Esophagus muscularis mucosa (tissue), 4 donors: ENCODE data around the gene ARID5B. TPM values are rescaled to one million over a fixed set of nuclear protein-coding genes. Genes with fewer than 3 reads are reported as not detected.

Experiments
- DNase-seq: peaks from one replicate; pipeline ENCODE4 v3.0.0-alpha.2; 2017; ENCODE audit errors: extremely low spot score
- H3K27ac ChIP-seq, 4 donors: fragments of 200-600 bp; sonication (generic); replicated peaks in 1 of 4; 1 replicate in 3 of 4; 2 replicates in 1 of 4; pipeline ENCODE4 v1.5.1; 2016 to 2019; ENCODE audit warnings: mild to moderate bottlenecking in 1 of 4
- H3K27me3 ChIP-seq, 4 donors: fragments of 200-600 bp; sonication (generic); one replicate each; pipeline versions ENCODE4 v1.5.1 to v1.6.0; 2016 to 2019
- H3K36me3 ChIP-seq, 4 donors: fragments of 200-600 bp; sonication (generic); one replicate each; pipeline ENCODE4 v1.5.1; 2016 to 2019
- H3K4me1 ChIP-seq, 4 donors: fragments of 200-600 bp; sonication (generic); one replicate each; pipeline ENCODE4 v1.5.1; 2016 to 2019
- H3K4me3 ChIP-seq, 4 donors: fragments of 200-600 bp; sonication (generic); 1 replicate in 2 of 4; 2 replicates in 2 of 4; pipeline ENCODE4 v1.5.1; 2016 to 2019; ENCODE audit warnings: mild to moderate bottlenecking in 4 of 4, moderate library complexity in 1 of 4
- H3K9me3 ChIP-seq, 4 donors: fragments of 200-600 bp; sonication (generic); 1 replicate in 3 of 4; 2 replicates in 1 of 4; pipeline ENCODE4 v1.5.1; 2016 to 2019
- CTCF ChIP-seq, 3 experiments: fragments of 200-600 bp in 2 of 3; fragments of 450-650 bp in 1 of 3; sonication (generic) in 2 of 3; IDR thresholded peaks; one replicate each; pipeline ENCODE4 v1.5.1; 2017 to 2019; ENCODE audit warnings: antibody characterized with exemption in 3 of 3, mild to moderate bottlenecking in 2 of 3, moderate library complexity in 1 of 3
- EP300 ChIP-seq: sonication (generic); formaldehyde crosslinking; IDR thresholded peaks from one replicate; pipeline ENCODE4 v1.6.1; 2017; ENCODE audit warnings: antibody characterized with exemption
- POLR2A ChIP-seq: fragments of 450-650 bp; IDR thresholded peaks from one replicate; pipeline ENCODE4 v1.6.1; 2017; ENCODE audit warnings: antibody characterized with exemption, moderate library complexity, mild to moderate bottlenecking, low read depth
- POLR2AphosphoS5 ChIP-seq, 2 donors: sonication (generic); formaldehyde crosslinking; IDR thresholded peaks; one replicate each; pipeline ENCODE4 v1.6.1; 2017; ENCODE audit warnings: antibody characterized with exemption in 2 of 2
- WGBS: methylation state at CpG from one replicate; pipeline ENCODE4 v1.1.5; 2018; 5-methylcytosine and 5-hydroxymethylcytosine counted together
- intact Hi-C: fragments of 100-400 bp; cut with DNase I; formaldehyde crosslinking; loops from one replicate; pipeline ENCODE4 v1.15.1; 2023
- total RNA-seq, 4 donors: library from RNA; depleted of rRNA; stranded (reverse); fragments of >200 nt; gene quantifications; one replicate each; pipeline versions ENCODE4 v1.1.0 to v1.2.1, GENCODE V29; 2016

Gene ARID5B
- total RNA-seq, 4 donors from 2014 or later = 33.6 to 150 (median 64.9) TPM

- Histone ChIP-seq H3K27me3 (no peaks in the 10 kb centered on the region), H3K36me3 (no peaks in the 10 kb centered on the region), H3K9me3 (no peaks in the 10 kb centered on the region), H3K4me1 (peaks cover 0 to 39% (median 32%) of the 10 kb centered on the region in 4 donors), H3K4me3 (no peak overlapping the region), H3K27ac (no peak overlapping the region)
- 67% methylated on average over 6 of the region's 6 CpGs for WGBS
- intact Hi-C loops = no loop called here
- TF ChIP-seq EP300 = no peak
- no peak for TF ChIP-seq POLR2A
- no peak for TF ChIP-seq CTCF (IDR thresholded peaks at IDR 0.05)
- no peak for TF ChIP-seq POLR2AphosphoS5 (IDR thresholded peaks at IDR 0.05)
- no peak for DNase-seq
Measured at GRCh38 chr10:61923210-61923949, 21.9 kb downstream of the ARID5B start.

GRCh38 chr10:61923950-61924274 is 22.4 kb downstream of the ARID5B start:
- Histone ChIP-seq H3K4me3 (no peak overlapping the region), H3K27ac (no peak overlapping the region), H3K27me3 (no peaks in the 10 kb centered on the region), H3K4me1 (peaks cover 0 to 39% (median 32%) of the 10 kb centered on the region in 4 donors), H3K9me3 (no peaks in the 10 kb centered on the region), H3K36me3 (no peaks in the 10 kb centered on the region)
- intact Hi-C loops = no loop called here
- 90% methylated on average over 2 of the region's 2 CpGs for WGBS
- no peak for DNase-seq
- TF ChIP-seq POLR2AphosphoS5 (IDR thresholded peaks at IDR 0.05) (no peak), POLR2A (no peak), EP300 (no peak), CTCF (IDR thresholded peaks at IDR 0.05) (no peak)

GRCh38 chr10:61929555-61929954 is 28.1 kb downstream of the ARID5B start:
- Histone ChIP-seq H3K27ac (no peak overlapping the region), H3K4me3 (no peak overlapping the region), H3K9me3 (no peaks in the 10 kb centered on the region), H3K4me1 (peaks cover 0 to 17% (median 11%) of the 10 kb centered on the region in 4 donors), H3K27me3 (no peaks in the 10 kb centered on the region), H3K36me3 (no peaks in the 10 kb centered on the region)
- TF ChIP-seq CTCF (IDR thresholded peaks at IDR 0.05) (no peak), EP300 (no peak), POLR2A (no peak), POLR2AphosphoS5 (IDR thresholded peaks at IDR 0.05) (no peak)
- intact Hi-C loops = no loop called here
- no peak for DNase-seq
- WGBS = 85% methylated on average over 4 of the region's 4 CpGs

- 94% methylated on average over 6 of the region's 6 CpGs for WGBS
- H3K27ac ChIP-seq = no peak overlapping the region
- no peak overlapping the region for H3K4me3 ChIP-seq
- DNase-seq = no peak
- intact Hi-C loops = no loop called here
- TF ChIP-seq POLR2AphosphoS5 (IDR thresholded peaks at IDR 0.05) = no peak
- TF ChIP-seq POLR2A = no peak
- no peak for TF ChIP-seq CTCF (IDR thresholded peaks at IDR 0.05)
- no peak for TF ChIP-seq EP300
- no peaks in the 10 kb centered on the region for H3K27me3 ChIP-seq
- no peaks in the 10 kb centered on the region for H3K9me3 ChIP-seq
- H3K36me3 ChIP-seq = no peaks in the 10 kb centered on the region
- H3K4me1 ChIP-seq = peaks cover 0 to 1% (median 0%) of the 10 kb centered on the region in 4 donors
Measured at GRCh38 chr10:61931620-61932332, 30.3 kb downstream of the ARID5B start.
